Memory B cell (primary cell): ENCODE measurements around the gene DNAJA1.
A peak's percentile ranks its signal among the peaks of the same experiment; 100 is the strongest.
"Not testable (repeated sequence)": the region's sequence is repeated elsewhere in the genome, so short reads cannot be mapped to it uniquely, and the experiment has no call there.

Source experiments
- ATAC-seq: fragments of 150-1000 bp; cut with Tn5 transposase; 2 replicates; pipeline ENCODE4 v1.10.0; 2021; ENCODE audit warnings: low read depth, mild to moderate bottlenecking, moderate library complexity
- DNase-seq, 2 donors: peaks; one replicate each; pipeline ENCODE4 v3.0.0; 2022; ENCODE audit warnings: low spot score in 2 of 2
- H3K27ac Mint-ChIP-seq: one replicate; pipeline ENCODE4 v1.8.0; 2022; ENCODE audit warnings: mild to moderate bottlenecking, moderate library complexity, mixed read lengths
- H3K27me3 Mint-ChIP-seq: one replicate; pipeline ENCODE4 v1.8.0; 2022; ENCODE audit warnings: mixed read lengths
- H3K36me3 Mint-ChIP-seq: one replicate; pipeline ENCODE4 v1.8.0; 2022; ENCODE audit warnings: mild to moderate bottlenecking, mixed read lengths
- H3K4me1 Mint-ChIP-seq: one replicate; pipeline ENCODE4 v1.8.0; 2022; ENCODE audit warnings: mixed read lengths
- H3K4me3 Mint-ChIP-seq: one replicate; pipeline ENCODE4 v1.8.0; 2022; ENCODE audit warnings: mild to moderate bottlenecking, moderate library complexity, mixed read lengths
- H3K9me3 Mint-ChIP-seq: one replicate; pipeline ENCODE4 v1.8.0; 2022; ENCODE audit warnings: mixed read lengths

The DNAJA1 gene

GRCh38 chr9:33024966-33025571, at the start of gene DNAJA1:
TSS of gene DNAJA1 (plus strand) at chr9:33025273. CDS start at chr9:33026485, 1,212 bp downstream.
- ATAC-seq (peak; percentile 85), DNase-seq (peak; percentile 99)
- Mint-ChIP-seq H3K27me3 (no peaks in the 10 kb centered on the region), H3K27ac (peak within 1 kb of the TSS; percentile 97), H3K4me3 (peak within 1 kb of the TSS; percentile 95), H3K9me3 (no peaks in the 10 kb centered on the region), H3K4me1 (peaks cover 36% of the 10 kb centered on the region), H3K36me3 (peaks cover 14% of the 10 kb centered on the region)

- no peaks in the 10 kb centered on the region for H3K9me3 Mint-ChIP-seq
- no peaks in the 10 kb centered on the region for H3K27me3 Mint-ChIP-seq
- peaks cover 29% of the 10 kb centered on the region for H3K36me3 Mint-ChIP-seq
- H3K4me3 Mint-ChIP-seq: no peak overlapping the region
- DNase-seq (no peak), ATAC-seq (no peak)
- no peaks in the 10 kb centered on the region for H3K4me1 Mint-ChIP-seq
- no peak overlapping the region for H3K27ac Mint-ChIP-seq
Measured at GRCh38 chr9:32978051-32978450, 47.0 kb upstream of the DNAJA1 start.

GRCh38 chr9:32986971-32987370, 38.1 kb upstream of the DNAJA1 start:
- Mint-ChIP-seq H3K36me3 (peaks cover 39% of the 10 kb centered on the region), H3K27me3 (no peaks in the 10 kb centered on the region), H3K4me1 (peaks cover 4% of the 10 kb centered on the region), H3K4me3 (no peak overlapping the region), H3K27ac (no peak overlapping the region), H3K9me3 (no peaks in the 10 kb centered on the region)
- DNase-seq (no peak), ATAC-seq (no peak)

- no peak overlapping the region for H3K4me3 Mint-ChIP-seq
- no peaks in the 10 kb centered on the region for H3K9me3 Mint-ChIP-seq
- no peaks in the 10 kb centered on the region for H3K27me3 Mint-ChIP-seq
- no peak overlapping the region for H3K27ac Mint-ChIP-seq
- H3K4me1 Mint-ChIP-seq: peaks cover 9% of the 10 kb centered on the region
- no peak for ATAC-seq
- DNase-seq: no peak
- peaks cover 27% of the 10 kb centered on the region for H3K36me3 Mint-ChIP-seq
Measured at GRCh38 chr9:32989660-32990059, 35.4 kb upstream of the DNAJA1 start.

GRCh38 chr9:32991897-32992594, 33.0 kb upstream of the DNAJA1 start:
- Mint-ChIP-seq H3K4me3 (no peak overlapping the region), H3K27me3 (no peaks in the 10 kb centered on the region), H3K27ac (no peak overlapping the region), H3K4me1 (peaks cover 7% of the 10 kb centered on the region), H3K9me3 (no peaks in the 10 kb centered on the region), H3K36me3 (peaks cover 30% of the 10 kb centered on the region)
- ATAC-seq (no peak), DNase-seq (no peak)

GRCh38 chr9:32992595-32993238, 32.4 kb upstream of the DNAJA1 start:
- peaks cover 28% of the 10 kb centered on the region for H3K36me3 Mint-ChIP-seq
- H3K4me1 Mint-ChIP-seq: peaks cover 10% of the 10 kb centered on the region
- ATAC-seq (no peak), DNase-seq (no peak)
- no peak overlapping the region for H3K4me3 Mint-ChIP-seq
- H3K27ac Mint-ChIP-seq: no peak overlapping the region
- H3K27me3 Mint-ChIP-seq: no peaks in the 10 kb centered on the region
- H3K9me3 Mint-ChIP-seq: no peaks in the 10 kb centered on the region

- ATAC-seq, H3K9me3 Mint-ChIP-seq, H3K27me3 Mint-ChIP-seq, DNase-seq: not testable (repeated sequence)
- Mint-ChIP-seq H3K4me1 (peaks cover 22% of the 10 kb centered on the region), H3K4me3 (peak overlapping the region; percentile 97), H3K27ac (peak overlapping the region; percentile 97), H3K36me3 (peaks cover 15% of the 10 kb centered on the region)
Measured at GRCh38 chr9:33000682-33001055, 24.4 kb upstream of the DNAJA1 start.

- not testable (repeated sequence) for H3K9me3 Mint-ChIP-seq, H3K36me3 Mint-ChIP-seq
Measured at GRCh38 chr9:33005335-33005734, 19.7 kb upstream of the DNAJA1 start.

GRCh38 chr9:33007755-33008154, 17.3 kb upstream of the DNAJA1 start:
- no peaks in the 10 kb centered on the region for H3K9me3 Mint-ChIP-seq
- H3K27ac Mint-ChIP-seq: no peak overlapping the region
- peaks cover 2% of the 10 kb centered on the region for H3K36me3 Mint-ChIP-seq
- ATAC-seq (no peak), DNase-seq (no peak)
- peaks cover under 1% of the 10 kb centered on the region for H3K4me1 Mint-ChIP-seq
- no peaks in the 10 kb centered on the region for H3K27me3 Mint-ChIP-seq
- no peak overlapping the region for H3K4me3 Mint-ChIP-seq

More at GRCh38 chr9:33005335-33005734, 19.7 kb upstream of the DNAJA1 start:
- not testable (repeated sequence) for H3K27ac Mint-ChIP-seq, DNase-seq, H3K4me3 Mint-ChIP-seq, ATAC-seq, H3K27me3 Mint-ChIP-seq, H3K4me1 Mint-ChIP-seq

- H3K36me3 Mint-ChIP-seq: peaks cover 2% of the 10 kb centered on the region
- no peak overlapping the region for H3K4me3 Mint-ChIP-seq
Measured at GRCh38 chr9:33011831-33012230, 13.2 kb upstream of the DNAJA1 start.

GRCh38 chr9:33012328-33013069, 12.6 kb upstream of the DNAJA1 start:
- H3K9me3 Mint-ChIP-seq: no peaks in the 10 kb centered on the region
- ATAC-seq: no peak
- H3K4me3 Mint-ChIP-seq: no peak overlapping the region
- no peak for DNase-seq
- peaks cover 2% of the 10 kb centered on the region for H3K36me3 Mint-ChIP-seq
- H3K27me3 Mint-ChIP-seq: no peaks in the 10 kb centered on the region
- no peaks in the 10 kb centered on the region for H3K4me1 Mint-ChIP-seq
- no peak overlapping the region for H3K27ac Mint-ChIP-seq

More at GRCh38 chr9:33011831-33012230, 13.2 kb upstream of the DNAJA1 start:
- Mint-ChIP-seq H3K4me1 (no peaks in the 10 kb centered on the region), H3K9me3 (no peaks in the 10 kb centered on the region), H3K27ac (no peak overlapping the region), H3K27me3 (no peaks in the 10 kb centered on the region)
- ATAC-seq: no peak
- no peak for DNase-seq

- Mint-ChIP-seq H3K4me3 (no peak overlapping the region), H3K9me3 (no peaks in the 10 kb centered on the region), H3K4me1 (no peaks in the 10 kb centered on the region), H3K27me3 (no peaks in the 10 kb centered on the region), H3K36me3 (peaks cover 2% of the 10 kb centered on the region), H3K27ac (no peak overlapping the region)
- no peak for ATAC-seq
- no peak for DNase-seq
Measured at GRCh38 chr9:33013962-33014664, 11.0 kb upstream of the DNAJA1 start.

- no peaks in the 10 kb centered on the region for H3K27me3 Mint-ChIP-seq
- H3K36me3 Mint-ChIP-seq: peaks cover 2% of the 10 kb centered on the region
- no peak overlapping the region for H3K4me3 Mint-ChIP-seq
- no peaks in the 10 kb centered on the region for H3K4me1 Mint-ChIP-seq
- H3K9me3 Mint-ChIP-seq: no peaks in the 10 kb centered on the region
- H3K27ac Mint-ChIP-seq: no peak overlapping the region
- DNase-seq (no peak), ATAC-seq (no peak)
Measured at GRCh38 chr9:33014665-33015014, 10.4 kb upstream of the DNAJA1 start.
